Parathyroid adenoma (tissue), 2 donors: ENCODE results near the gene C1orf185.
A peak's percentile ranks its signal among the peaks of the same experiment; 100 is the strongest.
"Not testable (repeated sequence)": the region's sequence is repeated elsewhere in the genome, so short reads cannot be mapped to it uniquely, and the experiment has no call there.

Experiments
- H2AFZ ChIP-seq: fragments of 300-600 bp; sonication (generic); one replicate; pipeline ENCODE4 v1.7.0; 2017; ENCODE audit warnings: antibody characterized with exemption, mild to moderate bottlenecking
- H3K27ac ChIP-seq: fragments of 300-600 bp; sonication (generic); one replicate; pipeline ENCODE4 v1.7.0; 2017
- H3K27me3 ChIP-seq: fragments of 300-600 bp; sonication (generic); one replicate; pipeline ENCODE4 v1.7.0; 2017; ENCODE audit warnings: low read length; ENCODE audit not compliant: control insufficient read depth, insufficient read depth
- H3K36me3 ChIP-seq: fragments of 300-600 bp; sonication (generic); one replicate; pipeline ENCODE4 v1.7.0; 2017; ENCODE audit warnings: low read length; ENCODE audit not compliant: control insufficient read depth, insufficient read depth
- H3K4me1 ChIP-seq: fragments of 300-600 bp; sonication (generic); one replicate; pipeline ENCODE4 v1.7.0; 2017; ENCODE audit warnings: control low read depth
- H3K4me2 ChIP-seq: fragments of 300-600 bp; sonication (generic); one replicate; pipeline ENCODE4 v1.7.0; 2017; ENCODE audit warnings: low read length
- H3K4me3 ChIP-seq: fragments of 300-600 bp; sonication (generic); one replicate; pipeline ENCODE4 v1.7.0; 2017; ENCODE audit warnings: low read depth, low read length
- H3K79me2 ChIP-seq: fragments of 300-600 bp; sonication (generic); one replicate; pipeline ENCODE4 v1.7.0; 2017; ENCODE audit warnings: control low read depth
- H3K9ac ChIP-seq: fragments of 300-600 bp; sonication (generic); one replicate; pipeline ENCODE4 v1.7.0; 2017; ENCODE audit warnings: mild to moderate bottlenecking
- H3K9me3 ChIP-seq: fragments of 300-600 bp; sonication (generic); one replicate; pipeline ENCODE4 v1.7.0; 2017; ENCODE audit warnings: low read length; ENCODE audit not compliant: control insufficient read depth
- CTCF ChIP-seq: fragments of 300-600 bp; sonication (generic); IDR thresholded peaks from one replicate; pipeline ENCODE4 v1.7.0; 2017; ENCODE audit warnings: antibody characterized with exemption, mild to moderate bottlenecking
- donor health status: primary hyperparathyroidism.

The C1orf185 gene

GRCh38 chr1:51120629-51121028 is 18.6 kb downstream of the C1orf185 start:
- Histone ChIP-seq H3K4me2 (no peak overlapping the region), H3K79me2 (no peaks in the 10 kb centered on the region), H3K27ac (no peak overlapping the region), H3K27me3 (no peaks in the 10 kb centered on the region), H3K9ac (no peak overlapping the region), H3K4me3 (no peak overlapping the region), H2AFZ (no peak overlapping the region), H3K9me3 (no peaks in the 10 kb centered on the region), H3K4me1 (peaks cover 3% of the 10 kb centered on the region), H3K36me3 (no peaks in the 10 kb centered on the region)
- no peak for TF ChIP-seq CTCF

- H3K27me3 ChIP-seq, H3K79me2 ChIP-seq, H3K4me3 ChIP-seq, H3K36me3 ChIP-seq, H3K4me1 ChIP-seq, H3K4me2 ChIP-seq, H2AFZ ChIP-seq, H3K9me3 ChIP-seq, H3K27ac ChIP-seq, H3K9ac ChIP-seq: not testable (repeated sequence)
Measured at GRCh38 chr1:51127152-51127551, 25.1 kb downstream of the C1orf185 start.

- Histone ChIP-seq H3K79me2 (no peaks in the 10 kb centered on the region), H3K27me3 (no peaks in the 10 kb centered on the region), H3K9me3 (no peaks in the 10 kb centered on the region), H2AFZ (no peak overlapping the region), H3K4me1 (no peaks in the 10 kb centered on the region), H3K4me3 (no peak overlapping the region), H3K36me3 (peaks cover 2% of the 10 kb centered on the region), H3K27ac (no peak overlapping the region), H3K4me2 (no peak overlapping the region), H3K9ac (no peak overlapping the region)
- no peak for TF ChIP-seq CTCF
Measured at GRCh38 chr1:51131185-51131584, 29.2 kb downstream of the C1orf185 start.

GRCh38 chr1:51133045-51133444 is 31.0 kb downstream of the C1orf185 start:
- no peak overlapping the region for H3K4me3 ChIP-seq
- no peak for TF ChIP-seq CTCF
- H3K4me1 ChIP-seq, result no peaks in the 10 kb centered on the region

GRCh38 chr1:51137696-51138095 is 35.7 kb downstream of the C1orf185 start:
- not testable (repeated sequence) for H3K27ac ChIP-seq, H3K9ac ChIP-seq, H3K9me3 ChIP-seq, H3K36me3 ChIP-seq, H2AFZ ChIP-seq, H3K4me1 ChIP-seq, H3K4me2 ChIP-seq, H3K4me3 ChIP-seq, H3K27me3 ChIP-seq, H3K79me2 ChIP-seq

More at GRCh38 chr1:51133045-51133444, 31.0 kb downstream of the C1orf185 start:
- no peak overlapping the region for H3K4me2 ChIP-seq
- no peaks in the 10 kb centered on the region for H3K27me3 ChIP-seq
- H3K9me3 ChIP-seq, result no peaks in the 10 kb centered on the region
- no peak overlapping the region for H2AFZ ChIP-seq
- no peak overlapping the region for H3K9ac ChIP-seq
- no peak overlapping the region for H3K27ac ChIP-seq
- H3K79me2 ChIP-seq, result no peaks in the 10 kb centered on the region
- H3K36me3 ChIP-seq, result peaks cover 2% of the 10 kb centered on the region

- TF ChIP-seq CTCF, result peak; percentile 10
- peak overlapping the region; percentile 38 for H2AFZ ChIP-seq
Measured at GRCh38 chr1:51139474-51139873, 37.4 kb downstream of the C1orf185 start.

More at GRCh38 chr1:51139474-51139873, 37.4 kb downstream of the C1orf185 start:
- Histone ChIP-seq H3K9me3 (no peaks in the 10 kb centered on the region), H3K4me3 (no peak overlapping the region), H3K36me3 (no peaks in the 10 kb centered on the region), H3K27ac (no peak overlapping the region), H3K9ac (no peak overlapping the region), H3K79me2 (no peaks in the 10 kb centered on the region), H3K4me2 (no peak overlapping the region), H3K27me3 (no peaks in the 10 kb centered on the region), H3K4me1 (no peaks in the 10 kb centered on the region)
